Measurements from ENCODE around the gene AKR1C2. TPM values are rescaled to one million over a fixed set of nuclear protein-coding genes. Genes with fewer than 3 reads are reported as not detected.
"Not testable (repeated sequence)": the region's sequence is repeated elsewhere in the genome, so short reads cannot be mapped to it uniquely, and the experiment has no call there.

Gene AKR1C2
- total RNA-seq, 2 donors from 2014 or later = 138 to 170 TPM

- DNase-seq; ATAC-seq; intact Hi-C loops (cut with DNase I): not testable (repeated sequence)
Observed at GRCh38 chr10:5031588-5031987, 27.9 kb upstream of the AKR1C2 start.

DNA sequence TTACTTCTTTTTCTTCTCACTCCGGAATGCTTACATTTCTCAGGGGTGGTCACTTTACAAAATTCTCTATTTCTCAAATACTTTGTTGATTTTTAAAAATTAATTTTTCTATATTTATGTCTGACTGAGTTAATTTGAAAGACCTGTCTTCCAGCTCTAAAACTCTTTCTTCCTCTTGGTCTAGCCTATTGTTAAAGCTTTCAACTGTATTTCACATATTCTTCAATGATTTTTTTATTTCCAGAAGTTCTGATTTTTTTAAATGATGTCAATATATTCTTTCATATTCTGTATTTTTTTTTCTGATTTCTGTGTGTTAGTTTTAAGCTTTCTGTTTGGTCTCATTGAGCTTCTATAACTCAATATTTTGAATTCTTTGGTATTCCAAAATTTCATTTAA is 27.3 kb upstream of the AKR1C2 start:
- ATAC-seq (no peak), DNase-seq (no peak)
- intact Hi-C loops (cut with DNase I) = no loop called here

- ATAC-seq = peak; percentile 33 to 79
- DNase-seq = not testable (repeated sequence)
- intact Hi-C loops (cut with DNase I) = loop anchor here in 1 of 2 donors (10.0 kb wide), 1 partner anchor 69 kb away; the partner anchor contains the start of gene AKR1C3
Observed at GRCh38 chr10:5025461-5025881, 21.8 kb upstream of the AKR1C2 start.

- ATAC-seq = no peak
- intact Hi-C loops (cut with DNase I) = loop anchor here in 1 of 2 donors (10.0 kb wide), 1 partner anchor 72 kb away; the partner anchor contains the start of gene AKR1C3
- DNase-seq = no peak
Observed at GRCh38 chr10:5023177-5023805, 19.6 kb upstream of the AKR1C2 start.

- peak in 1 of 2 donors; percentile 31 for ATAC-seq
- DNase-seq = not testable (repeated sequence)
- intact Hi-C loops (cut with DNase I) = loop anchor here in 1 of 2 donors (10.0 kb wide), 1 partner anchor 73 kb away; the partner anchor contains the start of gene AKR1C3
Observed at GRCh38 chr10:5021624-5022290, 18.1 kb upstream of the AKR1C2 start.

GRCh38 chr10:5019770-5020612 is 16.3 kb upstream of the AKR1C2 start:
- intact Hi-C loops (cut with DNase I) = loop anchor here in 1 of 2 donors (10.0 kb wide), 1 partner anchor 75 kb away; the partner anchor contains the start of gene AKR1C3
- peak in 1 of 2 donors; percentile 60 for ATAC-seq
- not testable (repeated sequence) for DNase-seq

DNA sequence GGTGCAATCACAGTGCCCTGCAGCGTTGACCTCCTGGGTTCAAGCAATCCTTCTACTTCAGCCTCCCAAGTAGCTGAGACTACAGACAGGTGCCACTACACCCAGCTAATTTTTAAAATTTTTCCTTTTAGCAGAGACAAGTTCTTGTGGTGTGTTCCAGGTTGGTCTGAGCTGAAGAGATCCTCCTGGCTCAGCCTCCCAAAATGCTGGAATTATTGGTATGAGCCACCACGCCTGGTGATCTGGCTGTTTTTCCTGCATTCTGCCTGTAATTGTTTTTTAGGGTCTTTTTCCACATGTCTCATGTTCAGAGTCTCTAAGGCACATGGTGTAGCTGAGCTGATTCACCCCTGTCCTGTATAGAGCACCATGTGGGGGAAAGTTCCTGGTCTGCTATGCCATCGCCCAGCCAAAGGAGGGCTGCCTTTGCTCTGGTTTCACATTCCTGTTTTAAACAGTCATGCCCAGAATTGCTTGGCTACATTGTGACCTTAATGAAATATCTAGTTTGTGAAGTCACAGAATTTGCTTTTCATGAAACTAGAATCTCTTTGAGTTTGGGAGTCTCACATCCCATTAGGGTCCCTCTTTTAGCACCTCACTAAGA is 15.1 kb upstream of the AKR1C2 start:
- intact Hi-C loops (cut with DNase I) = not testable (repeated sequence)

GRCh38 chr10:5018134-5018533 is 14.5 kb upstream of the AKR1C2 start:
- no peak for DNase-seq
- no peak for ATAC-seq
- intact Hi-C loops (cut with DNase I) = no loop called here

More for the DNA sequence above, 15.1 kb upstream of the AKR1C2 start:
- DNase-seq = not testable (repeated sequence)
- ATAC-seq = peak; percentile 85 to 93

GRCh38 chr10:5014936-5015335 is 11.3 kb upstream of the AKR1C2 start:
- DNase-seq (no peak), ATAC-seq (no peak)
- intact Hi-C loops (cut with DNase I) = no loop called here

GRCh38 chr10:5014200-5014910 is 10.7 kb upstream of the AKR1C2 start:
- ATAC-seq; intact Hi-C loops (cut with DNase I); DNase-seq: not testable (repeated sequence)

- DNase-seq = no peak
- intact Hi-C loops (cut with DNase I) = no loop called here
- no peak for ATAC-seq
Observed at GRCh38 chr10:5013385-5013784, 9.7 kb upstream of the AKR1C2 start.

GRCh38 chr10:5012595-5012994 is 8.9 kb upstream of the AKR1C2 start:
- no peak for DNase-seq

DNA sequence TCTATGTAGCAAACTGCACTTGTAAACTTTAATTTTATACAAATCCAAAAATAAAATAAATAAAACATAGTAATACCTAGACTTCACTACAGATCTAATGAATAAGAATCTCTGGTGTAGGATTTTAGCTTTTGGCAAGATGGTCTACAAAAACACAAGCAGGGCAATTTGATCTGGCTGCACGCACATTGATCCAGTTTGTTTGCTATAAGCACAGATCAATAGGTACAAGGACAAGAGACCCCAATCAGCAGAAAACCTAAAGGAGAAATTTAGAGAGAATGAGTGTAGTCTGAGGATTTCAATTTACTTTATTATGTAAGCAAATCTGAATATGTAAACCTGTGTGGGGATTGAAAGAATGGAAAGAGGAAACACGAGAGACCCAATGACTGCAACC is 7.7 kb upstream of the AKR1C2 start:
- DNase-seq; ATAC-seq; intact Hi-C loops (cut with DNase I): not testable (repeated sequence)

More at GRCh38 chr10:5012595-5012994, 8.9 kb upstream of the AKR1C2 start:
- ATAC-seq = no peak
- intact Hi-C loops (cut with DNase I) = no loop called here

- intact Hi-C loops (cut with DNase I); DNase-seq; ATAC-seq: not testable (repeated sequence)
Observed at GRCh38 chr10:5010043-5010442, 6.4 kb upstream of the AKR1C2 start.

DNA sequence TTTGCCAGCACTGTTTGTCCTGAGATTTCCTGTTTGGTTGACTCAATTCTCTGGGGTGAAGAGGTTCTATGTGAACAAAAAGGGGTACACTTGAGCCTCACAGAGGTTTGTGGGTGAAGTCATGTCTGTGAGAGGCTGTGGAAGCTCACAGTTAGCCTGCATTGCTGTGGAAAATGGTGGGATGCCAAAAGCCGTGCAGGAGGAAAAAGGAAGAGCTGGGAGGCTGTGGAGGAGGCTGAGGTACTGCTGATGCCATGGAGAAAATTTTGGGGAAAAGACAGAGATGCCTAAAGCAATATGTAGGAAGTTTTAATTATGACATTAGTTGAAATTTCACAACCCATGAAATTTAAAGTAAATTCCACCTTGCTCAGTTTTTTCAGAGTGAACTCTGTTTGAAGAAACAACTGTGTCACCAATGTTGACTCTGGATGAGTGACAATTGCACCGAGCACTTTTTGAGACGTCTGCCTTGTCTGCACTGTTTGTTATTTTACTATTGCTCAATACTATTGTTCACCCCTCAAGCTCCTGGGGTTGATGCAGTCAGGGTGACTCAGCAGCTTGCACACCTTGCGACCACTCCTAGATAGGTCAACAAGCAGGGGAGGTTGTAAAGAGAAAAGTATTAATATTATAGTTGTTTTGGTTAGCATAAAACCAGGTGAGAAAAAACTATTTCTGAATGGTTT is 5.3 kb upstream of the AKR1C2 start:
- intact Hi-C loops (cut with DNase I) = loop anchor here in 1 of 2 donors (5.0 kb wide), 1 partner anchor 52 kb away; no protein-coding TSS in a partner anchor
- not testable (repeated sequence) for DNase-seq, ATAC-seq

- intact Hi-C loops (cut with DNase I); ATAC-seq; DNase-seq: not testable (repeated sequence)
Observed at GRCh38 chr10:5004501-5004900, 844 bp upstream of the AKR1C2 start.

- ATAC-seq; DNase-seq; intact Hi-C loops (cut with DNase I): not testable (repeated sequence)
Observed at GRCh38 chr10:5004030-5004385, 351 bp upstream of the AKR1C2 start.

All from left cardiac atrium (tissue), 4 donors.